Activated CD4-positive, alpha-beta T cell treated with anti-CD3 and anti-CD28 coated beads for 4 hours (primary cell): ENCODE results near the gene BNIP2.
"Not testable (repeated sequence)": the region's sequence is repeated elsewhere in the genome, so short reads cannot be mapped to it uniquely, and the experiment has no call there.

Experiments
- DNase-seq, 2 donors: peaks; one replicate each; pipeline ENCODE4 v3.0.0-alpha.2; 2020

The BNIP2 gene

GRCh38 chr15:59688782-59689625 is at the start of gene BNIP2:
TSS of gene BNIP2 (minus strand) at chr15:59689320. CDS start at chr15:59682457, 6,863 bp downstream.
- peak; percentile 98 to 99 for DNase-seq

GRCh38 chr15:59738676-59739075 is 49.6 kb upstream of the BNIP2 start:
- DNase-seq = no peak

DNA sequence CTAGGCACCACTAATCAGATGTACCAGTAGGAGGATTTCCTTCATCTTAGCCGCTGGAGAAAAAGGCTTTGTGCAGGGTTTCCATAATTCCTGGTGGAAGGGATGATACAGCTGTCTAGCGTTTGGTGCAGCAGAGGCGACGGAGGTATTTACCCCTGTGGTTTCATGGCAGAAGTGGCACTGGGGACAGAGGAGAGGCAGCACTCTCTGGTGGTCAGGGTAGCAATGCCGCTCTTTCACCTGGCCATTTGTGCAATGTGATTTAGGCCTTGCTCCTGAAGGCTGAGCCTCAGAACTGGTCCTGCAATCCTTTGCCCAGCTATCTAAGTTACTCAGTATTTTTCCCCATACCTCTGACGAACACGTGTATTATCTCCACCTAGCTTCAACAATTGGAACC is 47.1 kb upstream of the BNIP2 start:
- DNase-seq = peak in 1 of 2 donors; percentile 19

GRCh38 chr15:59725151-59725486 is 36.0 kb upstream of the BNIP2 start:
- DNase-seq = no peak

GRCh38 chr15:59723687-59724346 is 34.7 kb upstream of the BNIP2 start:
- DNase-seq = no peak

DNA sequence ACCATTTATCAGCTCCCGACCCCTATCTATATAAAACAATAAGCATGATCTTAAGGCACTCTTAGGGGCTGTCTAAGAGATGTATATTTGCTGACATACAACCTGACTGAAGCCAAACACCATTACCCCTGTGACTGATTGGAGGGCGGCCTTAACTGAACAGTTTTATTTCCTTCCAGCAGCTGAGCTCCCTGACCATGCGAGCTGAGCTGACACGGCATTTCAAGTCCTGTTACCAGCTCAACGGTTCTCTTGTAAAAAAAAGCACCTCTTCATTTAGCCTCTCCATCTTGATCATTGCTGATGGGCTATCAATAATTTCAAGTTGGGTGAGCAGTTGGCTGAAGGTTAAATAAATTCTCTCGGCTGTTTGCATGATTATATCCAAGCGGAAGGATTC is 33.4 kb upstream of the BNIP2 start:
- no peak for DNase-seq

GRCh38 chr15:59722037-59722436 is 32.9 kb upstream of the BNIP2 start:
- no peak for DNase-seq

DNA sequence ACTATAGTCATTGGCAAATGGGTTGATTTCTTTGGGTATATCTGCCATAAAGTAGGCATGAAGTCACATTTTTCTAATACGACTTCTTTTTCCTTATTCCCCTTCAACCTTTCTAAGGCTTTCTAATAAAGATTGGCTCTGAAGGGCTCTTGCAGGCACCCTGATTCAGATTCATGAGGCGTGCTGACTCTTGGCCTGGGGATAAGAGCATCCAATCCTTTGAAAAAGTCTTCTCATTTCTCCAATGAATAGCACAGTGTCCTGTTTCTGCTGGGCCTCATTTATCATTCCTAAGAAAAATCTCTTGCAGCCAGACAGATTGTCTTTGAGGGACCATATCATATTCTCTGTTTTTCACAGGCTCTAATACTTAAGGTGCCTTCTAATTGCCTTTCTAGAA is 32.3 kb upstream of the BNIP2 start:
- DNase-seq = no peak

DNA sequence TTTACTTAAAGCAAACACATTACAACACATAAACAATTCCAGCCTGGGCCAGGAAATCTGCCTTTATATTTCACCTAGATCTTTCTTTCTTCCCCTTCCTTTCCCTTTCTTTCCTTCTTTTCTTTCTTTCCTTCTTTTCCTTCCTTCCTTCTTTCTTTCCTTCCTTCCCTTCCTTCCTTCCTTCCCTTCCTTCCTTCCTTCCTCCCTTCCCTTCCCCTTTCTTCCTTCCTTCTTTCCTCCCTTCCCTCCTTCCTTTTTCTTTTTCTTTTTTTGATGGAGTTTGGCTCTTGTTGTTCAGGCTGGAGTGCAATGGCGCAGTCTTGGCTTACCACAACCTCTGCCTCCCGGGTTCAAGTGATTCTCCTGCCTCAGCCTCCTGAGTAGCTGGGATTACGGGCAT is 24.1 kb upstream of the BNIP2 start:
- no peak for DNase-seq

DNA sequence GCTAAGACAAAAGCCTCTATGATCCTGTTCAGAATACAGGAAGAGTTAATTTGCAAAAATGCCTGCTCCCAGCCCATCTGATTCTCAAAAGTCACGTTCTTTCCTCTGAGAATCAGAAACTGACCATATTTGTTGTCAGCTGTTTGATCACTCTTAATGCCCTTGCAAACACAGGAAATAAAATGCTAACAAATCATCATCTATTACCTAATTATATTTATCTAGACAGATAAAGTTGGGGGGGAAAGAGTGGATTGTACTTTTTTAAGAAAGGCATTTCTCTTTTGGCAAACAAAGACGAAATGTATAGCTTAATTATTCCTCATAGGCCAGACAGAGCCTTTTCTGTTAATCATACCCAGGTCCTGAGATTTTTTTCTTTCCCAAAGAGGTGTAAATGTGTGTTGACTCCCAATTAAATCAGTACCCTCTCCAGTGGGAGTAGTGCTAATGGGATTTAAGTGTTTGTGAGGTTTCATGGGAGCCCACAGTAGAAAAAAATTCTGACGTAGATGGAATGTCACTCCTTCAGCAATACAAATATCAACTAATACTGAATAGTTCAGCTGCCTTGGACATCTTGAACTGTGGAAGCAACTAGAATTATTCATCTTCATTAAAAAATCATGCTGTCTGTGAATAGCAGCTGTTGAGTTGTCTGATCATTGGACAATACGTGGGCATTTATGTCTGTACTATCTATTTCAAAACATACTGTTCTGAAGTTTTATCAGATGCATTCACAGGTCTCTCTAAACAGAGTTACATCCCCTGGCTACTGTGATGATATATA is 22.5 kb upstream of the BNIP2 start:
- no peak for DNase-seq

DNA sequence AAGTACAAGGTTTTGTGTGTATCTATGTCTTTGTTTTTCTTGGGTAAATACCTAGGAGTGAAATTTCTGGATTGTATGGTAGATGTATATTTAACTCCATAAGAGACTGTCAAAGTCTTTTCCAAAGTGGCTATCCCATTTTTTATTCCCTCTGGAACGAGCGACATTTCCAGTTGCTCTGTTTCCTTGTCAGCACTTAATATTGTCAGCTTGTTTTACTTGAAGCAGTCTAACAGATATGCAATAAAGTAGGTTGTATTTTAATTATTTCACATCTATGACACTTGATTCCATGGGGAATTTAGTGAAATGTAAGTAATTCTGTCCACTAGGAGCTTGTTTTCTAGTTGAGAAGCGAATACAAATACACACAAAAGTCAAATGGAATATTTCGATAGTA is 18.5 kb upstream of the BNIP2 start:
- DNase-seq = no peak

- DNase-seq = no peak
These were observed 15.1 kb upstream of the BNIP2 start for GRCh38 chr15:59703979-59704796.

DNA sequence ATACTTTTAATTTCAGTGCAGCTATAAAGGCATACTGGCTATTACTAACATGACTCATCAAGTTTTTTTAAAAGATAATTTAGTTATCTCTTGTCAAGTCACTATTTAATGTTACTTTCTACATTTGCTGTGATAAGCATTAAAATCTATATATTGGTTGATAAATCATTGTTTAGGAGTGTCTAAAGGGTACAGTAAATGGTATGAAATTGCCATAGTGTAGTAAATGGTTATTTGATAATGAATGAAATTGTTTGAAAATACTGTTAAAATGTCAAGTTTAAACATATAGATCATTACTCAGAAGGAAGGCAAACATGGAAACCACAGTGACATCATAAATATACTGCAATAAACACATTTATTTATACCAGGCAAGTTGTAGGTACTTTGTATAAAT is 13.2 kb upstream of the BNIP2 start:
- DNase-seq = no peak

GRCh38 chr15:59701880-59702279 is 12.8 kb upstream of the BNIP2 start:
- no peak for DNase-seq

DNA sequence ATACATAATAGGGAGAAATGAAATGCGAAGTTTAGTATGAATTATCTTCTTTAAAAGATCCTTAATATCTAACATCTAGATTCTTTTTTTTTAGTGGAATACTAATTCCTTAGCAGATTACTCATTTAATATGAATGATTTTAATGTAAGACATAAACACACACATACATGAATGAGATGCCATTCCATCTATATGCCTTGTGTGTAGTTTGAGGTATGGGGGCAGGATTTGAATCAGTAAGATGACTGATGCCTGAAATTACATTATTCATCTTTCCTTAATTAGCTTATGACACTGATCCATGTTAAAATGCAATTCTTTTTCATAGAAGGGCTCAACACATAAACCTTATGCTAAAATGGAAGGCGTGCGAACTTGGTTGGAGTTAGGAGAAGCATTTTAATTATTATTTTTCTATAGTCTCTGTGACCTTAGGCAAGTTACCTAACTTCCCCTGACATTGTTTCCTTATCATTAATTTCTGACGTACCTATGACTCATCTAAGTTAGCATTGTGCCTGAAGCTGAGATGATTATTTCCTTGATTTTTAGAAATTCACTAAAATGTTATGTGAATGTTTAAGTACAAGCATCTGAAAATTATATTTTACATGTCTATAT is 10.8 kb upstream of the BNIP2 start:
- DNase-seq = no peak

DNA sequence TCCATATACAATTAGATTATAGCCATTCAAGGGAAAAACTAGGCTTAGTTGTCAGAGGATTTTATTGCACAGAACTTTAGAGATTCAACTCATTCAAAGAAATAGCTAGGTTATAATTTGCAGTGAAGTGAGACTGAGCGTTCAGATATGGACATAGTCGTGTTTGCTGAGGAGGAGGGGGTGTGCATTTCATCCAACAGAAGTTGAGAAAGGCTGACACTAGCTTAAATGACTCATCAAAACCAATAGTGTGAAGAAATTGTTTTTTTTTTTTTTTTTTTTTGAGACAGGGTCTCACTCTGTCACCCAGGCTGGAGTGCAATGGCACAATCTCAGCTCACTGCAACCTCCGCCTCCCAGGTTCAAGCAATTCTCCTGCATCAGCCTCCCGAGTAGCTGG is 8.9 kb upstream of the BNIP2 start:
- not testable (repeated sequence) for DNase-seq

DNA sequence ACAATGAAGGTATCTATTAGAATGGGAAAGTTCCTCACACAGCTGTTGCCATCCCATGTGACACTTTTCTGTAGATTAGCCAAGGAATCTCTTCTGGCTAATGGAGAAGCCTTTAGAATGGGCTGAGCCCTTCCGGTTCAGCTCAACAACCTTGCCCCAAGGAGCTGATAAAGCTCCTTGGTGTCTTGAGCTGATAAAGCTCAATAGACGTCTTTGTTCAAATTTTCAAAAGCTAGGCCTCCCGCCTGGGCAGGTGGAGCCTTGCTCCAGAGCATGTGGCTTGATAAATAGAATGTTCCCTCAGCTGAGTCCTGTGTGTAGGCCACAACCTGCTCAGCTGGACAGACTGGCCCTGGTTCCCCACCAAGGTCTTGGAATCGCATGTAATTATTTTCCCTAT is 7.2 kb upstream of the BNIP2 start:
- no peak for DNase-seq

DNA sequence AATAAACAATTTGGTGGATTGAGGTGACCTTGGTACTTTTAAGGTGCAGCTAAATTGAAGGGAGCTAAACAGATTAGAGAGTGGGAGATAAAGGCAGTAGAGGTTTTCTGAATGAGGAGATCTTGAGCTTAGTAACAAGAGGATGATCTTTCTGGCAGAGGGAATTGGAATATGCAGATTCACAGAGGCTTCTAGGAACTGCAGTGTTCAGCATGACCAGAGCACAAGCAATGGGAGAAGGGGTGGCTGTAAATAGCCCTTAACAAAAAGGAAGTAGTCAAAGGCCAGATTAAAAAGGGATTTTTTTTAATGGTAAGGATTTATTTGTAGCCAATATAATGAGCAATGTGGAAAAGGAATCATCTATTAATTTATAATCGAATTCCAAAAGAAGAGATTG is 5.7 kb upstream of the BNIP2 start:
- no peak for DNase-seq

DNA sequence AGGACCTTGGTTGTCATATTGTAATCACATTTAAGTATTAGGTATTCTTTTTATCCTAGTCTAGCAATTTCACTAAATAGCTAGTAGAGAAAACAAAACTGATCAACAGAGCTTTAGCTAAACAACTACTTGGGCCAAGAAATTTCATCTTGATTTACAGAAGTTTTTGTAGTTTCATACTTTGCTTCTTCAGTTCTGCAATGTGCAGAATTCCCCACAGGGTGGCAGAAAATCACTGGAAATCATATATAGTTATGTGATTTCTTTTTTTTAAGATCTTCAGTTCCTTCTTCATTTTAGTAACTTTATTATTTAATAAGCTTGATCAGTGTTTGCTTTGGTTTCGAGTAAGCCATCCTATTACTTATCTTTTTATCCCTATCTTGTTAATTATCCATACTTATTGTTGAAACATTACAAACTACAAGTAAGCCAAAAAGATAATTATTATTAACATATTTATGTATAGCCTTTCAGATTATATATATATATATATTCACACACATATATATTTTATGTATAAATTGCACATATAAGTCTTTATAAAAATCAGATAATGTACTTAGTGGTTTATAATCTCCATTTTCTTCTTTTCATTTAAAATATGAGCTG is 2.2 kb upstream of the BNIP2 start:
- DNase-seq = peak; percentile 20 to 51

DNA sequence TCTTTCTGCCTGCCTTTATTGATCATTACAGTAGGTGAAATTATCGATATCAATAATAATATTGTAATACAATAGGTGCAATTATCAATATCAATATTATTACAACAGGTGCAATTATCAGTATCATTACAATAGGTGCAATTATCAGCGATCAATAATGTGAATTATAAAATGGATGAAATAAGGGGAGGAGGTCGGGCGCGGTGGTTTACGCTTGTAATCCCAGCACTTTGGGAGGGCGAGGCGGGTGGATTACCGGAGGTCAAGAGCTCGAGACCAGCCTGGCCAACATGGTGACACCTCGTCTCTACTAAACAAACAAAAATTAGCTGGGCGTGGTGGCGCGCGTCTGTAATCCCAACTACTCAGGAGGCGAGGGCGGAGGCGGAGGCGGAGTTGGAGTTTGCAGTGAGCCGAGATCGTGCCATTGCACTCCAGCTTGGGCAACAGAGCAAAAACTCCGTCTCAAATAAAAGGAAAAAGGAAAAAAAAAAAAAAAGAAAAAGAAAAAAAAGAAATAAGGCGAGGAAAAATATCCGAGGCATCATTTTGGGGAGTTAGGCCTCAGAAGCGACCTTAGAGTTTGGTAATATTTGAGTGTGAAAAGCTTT is 611 bp upstream of the BNIP2 start:
- DNase-seq = peak; percentile 55 to 57

DNA sequence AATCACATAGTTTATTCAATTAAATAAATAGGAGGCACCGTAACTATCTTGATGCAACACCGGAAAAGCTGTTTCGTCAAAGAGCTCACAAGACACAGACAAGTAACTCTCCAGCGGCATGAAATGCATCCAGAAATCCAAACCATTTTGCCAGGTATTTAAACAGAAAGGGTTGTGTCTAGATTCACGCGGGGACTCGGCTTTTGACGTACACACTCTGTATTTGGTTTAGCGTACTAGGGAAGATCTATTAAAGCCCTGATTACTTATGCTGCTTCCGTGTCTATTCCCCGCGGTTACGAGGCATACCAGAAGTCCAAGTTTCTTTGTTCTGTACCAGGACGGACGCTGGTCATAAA is 718 bp downstream of the BNIP2 start:
- peak in 1 of 2 donors; percentile 5 for DNase-seq

- peak; percentile 6 to 8 for DNase-seq
These were observed 1.3 kb downstream of the BNIP2 start for GRCh38 chr15:59687836-59688235.
